Fibroblast of skin of left quadriceps (primary cell): ENCODE data around the gene TMEM161A.
A peak's percentile ranks its signal among the peaks of the same experiment; 100 is the strongest.
"Not testable (repeated sequence)": the region's sequence is repeated elsewhere in the genome, so short reads cannot be mapped to it uniquely, and the experiment has no call there.

Source experiments
- DNase-seq, 2 experiments: peaks; one replicate each; pipeline ENCODE4 v3.0.0-alpha.2; 2013; ENCODE audit warnings: low read depth in 2 of 2

Gene TMEM161A

DNA sequence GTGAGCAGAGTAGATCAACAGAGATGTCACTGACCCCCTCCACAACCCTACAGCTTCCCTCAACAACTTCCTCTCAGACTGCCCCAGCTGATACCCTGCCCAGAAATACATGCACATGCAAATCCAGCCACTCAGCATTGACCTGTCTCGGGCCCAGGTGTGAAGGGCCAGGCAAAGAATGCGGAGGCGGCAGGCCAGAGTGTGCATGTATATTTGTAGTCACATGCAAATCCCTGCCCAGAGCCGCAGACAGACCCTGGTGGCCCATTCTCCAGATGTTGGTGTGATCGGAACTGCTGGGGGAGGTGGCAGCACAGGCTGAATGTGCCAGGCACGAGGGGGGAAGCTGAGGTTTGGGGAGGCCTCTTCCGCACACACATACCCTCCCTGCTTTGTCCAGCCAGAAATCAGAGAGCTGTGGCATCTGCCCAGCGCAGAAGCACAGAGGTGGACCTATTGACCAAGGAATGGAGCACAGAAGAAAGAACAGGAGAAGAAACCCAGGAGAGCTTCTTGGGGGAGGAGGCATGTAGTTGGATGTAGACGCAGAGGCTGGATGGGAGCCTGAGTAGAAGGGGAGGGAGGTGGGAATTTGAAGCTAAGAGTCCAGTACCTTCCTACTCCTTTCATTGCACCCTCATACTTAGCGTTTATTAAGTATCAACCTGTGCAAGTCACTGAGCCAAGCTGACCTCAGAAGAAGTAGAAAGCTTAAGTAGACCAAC is 17.4 kb upstream of the TMEM161A start:
- DNase-seq: no peak

DNA sequence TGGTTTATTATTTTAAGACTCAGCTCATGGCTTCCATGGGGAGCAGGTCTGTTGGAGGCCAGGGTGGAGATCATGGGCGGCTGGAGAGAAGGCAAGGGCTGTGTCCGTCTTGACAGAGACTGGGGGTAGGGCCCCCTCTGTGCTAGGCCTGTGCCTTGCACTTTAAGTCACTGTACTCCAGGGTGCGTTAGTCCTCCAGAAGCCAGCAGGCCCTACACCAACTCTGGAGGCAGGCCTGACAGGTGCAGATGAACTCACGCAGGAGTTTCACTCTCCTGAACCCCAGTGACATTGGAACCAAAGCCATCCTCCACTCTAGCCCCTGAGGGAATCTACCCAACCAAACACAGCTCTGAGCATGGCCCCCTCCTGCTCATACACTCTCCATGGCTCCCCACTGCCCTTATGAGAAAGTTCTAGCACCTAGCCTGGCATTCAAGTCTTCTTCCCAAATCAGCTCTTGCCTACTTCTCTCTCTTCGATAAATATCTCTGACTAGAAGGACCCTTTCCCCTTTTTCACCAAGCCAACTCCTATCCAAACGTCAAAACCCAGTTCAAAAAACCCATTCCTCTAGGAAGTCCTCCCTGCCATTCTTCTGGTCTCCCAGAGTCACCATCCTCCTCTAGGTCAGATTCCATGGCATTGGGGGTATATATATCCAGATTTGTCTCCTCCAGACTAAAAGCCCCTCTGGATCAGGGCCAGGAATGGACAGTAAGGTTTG is 16.7 kb upstream of the TMEM161A start:
- no peak for DNase-seq

DNA sequence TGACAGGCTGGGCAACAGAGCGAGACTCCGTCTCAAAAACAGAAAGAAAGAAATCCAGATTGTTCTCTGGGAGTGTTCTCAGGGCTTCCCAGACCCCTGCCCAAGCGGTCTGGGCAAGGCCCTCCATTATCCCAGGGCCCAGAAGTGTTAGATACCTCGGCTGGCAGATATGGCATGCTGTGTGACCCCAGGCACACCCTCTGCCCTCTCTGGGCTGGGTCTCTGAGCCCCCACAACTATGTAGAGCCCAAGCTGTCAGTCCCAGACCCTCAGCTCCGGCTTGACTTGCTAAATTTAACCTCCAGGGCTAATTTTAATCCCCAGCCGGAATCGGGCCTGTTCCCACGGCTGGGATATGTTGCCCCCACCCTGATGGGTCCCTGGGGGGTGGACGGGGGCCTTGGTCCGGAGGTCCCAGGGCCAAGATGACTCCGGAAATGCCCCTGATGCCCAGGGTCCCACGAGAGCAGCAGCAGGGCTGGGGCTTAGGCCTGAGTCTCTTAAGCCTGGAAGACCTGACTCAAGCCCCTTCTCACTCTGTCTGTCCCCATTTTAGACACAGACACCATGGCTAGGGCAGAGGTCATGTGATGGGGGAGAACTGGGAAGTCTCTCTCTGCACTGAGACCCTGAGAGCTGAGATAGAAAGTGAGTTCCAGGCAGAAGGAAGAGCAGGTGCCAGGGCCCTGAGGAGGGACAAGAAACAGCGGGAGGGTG is 14.5 kb upstream of the TMEM161A start:
- no peak for DNase-seq

DNA sequence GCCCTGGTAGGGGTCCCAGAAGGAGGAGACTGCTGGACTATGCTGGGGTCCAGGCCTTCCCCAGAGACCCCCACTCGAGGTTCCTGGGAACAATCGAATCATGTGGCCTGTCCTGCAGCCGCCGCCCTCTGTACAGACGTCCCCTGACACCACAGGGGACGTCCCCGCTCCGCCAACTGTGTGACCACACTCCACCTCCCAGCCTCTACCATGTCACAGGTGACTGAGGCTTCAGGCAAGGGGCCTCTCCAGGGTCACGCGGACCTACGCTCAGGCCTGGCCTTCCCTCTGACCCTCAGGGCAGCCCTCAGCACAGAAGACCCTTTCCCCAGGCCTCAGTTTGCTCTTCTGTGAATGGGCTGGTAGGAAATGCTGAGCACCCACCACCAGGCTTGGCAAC is 13.1 kb upstream of the TMEM161A start:
- no peak for DNase-seq

DNA sequence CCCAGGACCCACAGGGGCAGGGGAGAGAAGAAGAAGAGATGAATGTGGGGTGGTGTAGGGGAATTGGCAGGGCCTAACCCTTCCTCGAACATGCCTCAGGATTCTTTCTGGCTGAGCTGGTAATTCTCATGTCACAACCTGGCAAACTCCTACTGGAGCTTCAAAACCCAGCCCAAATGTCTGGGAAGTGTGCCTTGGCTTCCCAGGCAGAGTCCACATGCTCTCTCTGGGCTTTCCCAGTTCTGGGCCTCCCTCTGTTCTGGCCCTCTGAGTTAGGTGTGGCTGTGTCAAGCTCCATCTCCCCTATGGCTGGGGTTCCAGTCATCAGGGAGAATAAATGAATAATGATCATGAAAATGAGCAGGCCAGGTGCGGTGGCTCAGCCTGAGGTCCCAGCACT is 11.2 kb upstream of the TMEM161A start:
- no peak for DNase-seq

DNA sequence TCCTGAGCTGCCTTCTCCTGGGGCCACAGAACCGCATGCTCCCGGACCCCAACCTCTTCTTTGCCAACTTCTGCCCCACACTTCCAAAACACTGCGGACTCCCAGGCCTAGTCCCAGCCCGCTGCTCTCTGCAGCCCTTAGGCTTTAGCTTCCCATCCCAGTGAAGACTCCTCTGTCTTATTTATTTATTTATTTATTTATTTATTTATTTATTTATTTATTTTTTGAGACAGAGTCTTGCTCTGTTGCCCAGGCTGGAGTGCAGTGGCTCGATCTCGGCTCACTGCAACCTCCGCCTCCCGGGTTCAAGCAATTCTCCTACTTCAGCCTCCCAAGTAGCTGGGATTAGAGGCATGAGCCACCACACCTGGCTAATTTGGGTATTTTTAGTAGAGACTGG is 10.2 kb upstream of the TMEM161A start:
- DNase-seq: not testable (repeated sequence)

DNA sequence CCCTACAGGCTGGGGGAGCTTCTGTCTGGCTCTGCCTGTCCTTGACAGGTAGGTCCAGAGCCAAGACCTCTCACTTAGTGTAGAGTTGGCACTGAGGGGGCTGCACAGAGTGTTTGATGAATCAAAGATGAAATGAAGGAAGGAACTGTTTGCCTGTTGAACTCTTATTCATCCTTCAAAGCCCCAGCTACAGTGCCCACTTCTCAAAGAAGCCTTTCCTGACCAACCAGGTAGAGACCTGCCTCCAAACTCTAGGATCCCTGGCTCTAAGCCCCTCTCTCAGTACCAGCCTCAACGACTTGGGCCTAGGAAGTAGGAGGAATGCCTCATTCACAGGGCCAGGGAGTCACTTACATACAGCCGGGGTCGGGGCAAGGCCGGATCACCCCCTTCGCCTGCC is 9.1 kb upstream of the TMEM161A start:
- no peak for DNase-seq

DNA sequence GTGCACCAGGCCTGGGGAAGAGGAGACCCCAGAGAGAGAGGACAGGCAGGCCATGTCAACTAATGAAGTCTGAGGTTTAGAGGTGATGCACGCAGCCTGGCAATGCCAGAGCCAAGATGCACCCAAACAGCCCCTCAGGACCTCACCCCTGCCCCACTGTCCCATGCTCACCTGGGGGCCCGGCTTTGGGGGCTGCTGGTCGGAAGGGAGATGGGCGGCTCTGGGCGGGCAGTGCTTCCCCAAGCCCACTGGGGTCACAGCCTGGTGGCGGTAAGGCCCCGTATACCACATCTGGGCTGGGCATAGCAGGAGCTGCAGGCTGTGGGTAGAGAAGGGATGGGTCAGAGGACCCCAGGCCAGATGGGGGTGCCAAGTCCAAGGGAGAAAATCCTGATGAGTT is 8.6 kb upstream of the TMEM161A start:
- no peak for DNase-seq

DNA sequence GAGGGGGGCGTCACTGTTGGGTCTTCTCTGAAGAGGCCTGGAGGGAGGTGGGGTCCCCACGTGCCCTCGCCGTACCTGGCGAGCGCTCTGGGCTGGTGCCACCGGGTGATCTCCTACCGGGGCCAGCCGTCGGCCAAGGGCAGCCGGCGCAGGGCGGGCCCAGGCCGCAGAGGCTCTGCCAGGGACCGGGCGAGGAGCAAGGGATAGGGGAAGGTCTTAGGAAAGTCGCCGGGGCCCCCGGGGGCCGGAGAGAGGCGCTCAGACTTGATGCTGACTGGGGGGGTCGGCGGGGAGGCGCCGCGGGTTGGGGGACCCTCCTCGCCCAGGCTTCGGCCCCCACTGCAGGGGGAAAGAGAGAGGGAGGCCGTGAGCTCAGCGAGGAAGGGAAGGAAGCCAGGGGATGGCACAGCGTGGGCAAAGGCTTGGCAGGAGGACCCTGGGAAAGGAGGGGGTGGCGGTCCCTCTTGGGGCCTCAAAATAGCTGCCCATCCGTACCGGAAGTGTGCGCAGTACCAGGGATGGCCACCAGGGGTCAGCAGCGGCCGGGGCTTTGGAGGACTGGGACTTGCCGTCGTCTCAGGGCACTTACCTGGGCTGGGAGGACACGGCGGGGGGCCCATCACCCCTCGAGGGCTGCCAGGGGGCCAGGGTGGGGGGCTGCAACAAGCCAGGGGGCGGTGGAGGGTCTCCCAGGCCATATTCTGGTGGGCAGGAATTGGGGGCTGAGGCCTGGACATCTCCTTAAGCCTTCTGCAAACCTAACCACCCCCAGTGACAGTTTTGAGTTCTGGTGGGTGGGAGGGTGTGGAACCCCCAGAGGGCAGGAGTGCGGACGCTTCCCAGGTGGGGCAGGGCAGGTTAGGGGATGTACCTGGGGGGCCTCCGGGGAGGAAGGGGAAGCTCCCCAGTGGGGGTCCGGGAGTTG is 7.7 kb upstream of the TMEM161A start:
- peak; percentile 20 to 23 for DNase-seq

DNA sequence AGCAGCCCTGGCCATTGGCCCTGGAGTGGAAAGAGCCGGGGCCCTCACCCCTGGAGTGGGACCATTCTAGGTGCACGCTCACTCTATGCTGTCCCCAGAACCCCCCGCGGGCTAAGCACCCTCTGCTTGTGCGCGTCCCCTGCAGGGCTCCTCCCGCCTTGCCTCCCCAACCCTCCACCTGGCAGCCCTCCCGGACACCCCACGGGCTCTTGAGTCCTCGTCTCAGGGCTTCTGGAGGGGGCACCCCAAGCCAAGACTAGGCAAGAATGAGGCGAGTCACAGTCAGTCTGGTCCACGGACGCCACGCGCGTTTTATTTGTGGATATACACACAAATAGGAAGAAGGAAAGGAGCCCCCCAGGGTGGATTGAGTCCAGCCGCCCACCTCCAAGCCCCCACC is 7.0 kb upstream of the TMEM161A start:
- DNase-seq: no peak

DNA sequence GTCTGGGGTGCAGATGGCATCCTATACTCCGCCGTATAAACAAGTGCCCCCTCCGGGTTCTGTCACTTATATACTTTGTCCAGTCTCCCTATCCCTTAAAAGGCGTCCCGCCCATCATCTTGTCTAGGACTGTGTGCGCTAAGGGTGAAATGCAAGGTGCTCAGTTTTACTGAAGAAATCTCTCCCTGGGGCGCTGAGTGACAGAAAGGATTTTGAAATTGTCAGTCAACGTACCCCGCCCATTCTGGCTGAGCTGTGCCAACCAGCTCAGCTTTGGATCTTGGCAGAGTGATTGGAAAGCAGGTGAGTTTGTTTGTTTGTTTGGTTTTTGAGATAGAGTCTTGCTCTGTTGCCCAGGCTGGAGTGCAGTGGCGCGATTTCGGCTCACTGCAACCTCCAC is 4.1 kb upstream of the TMEM161A start:
- no peak for DNase-seq

DNA sequence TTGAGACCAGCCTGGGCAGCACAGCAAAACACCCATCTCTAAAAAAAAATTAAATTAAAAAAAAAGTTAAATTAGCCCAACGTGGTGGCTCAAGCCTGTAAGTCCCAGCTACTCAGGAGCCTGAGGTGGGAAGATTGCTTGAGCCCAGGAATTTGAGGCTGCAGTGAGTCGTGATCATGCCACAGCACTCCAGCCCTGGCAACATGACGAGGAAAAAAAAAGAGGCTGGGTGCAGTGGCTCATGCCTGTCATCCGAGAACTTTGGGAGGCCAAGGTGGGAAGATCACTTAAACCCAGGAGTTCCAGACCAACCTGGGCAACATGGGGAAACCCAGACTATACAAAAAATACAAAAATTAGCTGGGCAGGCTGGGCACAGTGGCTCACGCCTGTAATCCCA is 2.2 kb upstream of the TMEM161A start:
- no peak for DNase-seq

DNA sequence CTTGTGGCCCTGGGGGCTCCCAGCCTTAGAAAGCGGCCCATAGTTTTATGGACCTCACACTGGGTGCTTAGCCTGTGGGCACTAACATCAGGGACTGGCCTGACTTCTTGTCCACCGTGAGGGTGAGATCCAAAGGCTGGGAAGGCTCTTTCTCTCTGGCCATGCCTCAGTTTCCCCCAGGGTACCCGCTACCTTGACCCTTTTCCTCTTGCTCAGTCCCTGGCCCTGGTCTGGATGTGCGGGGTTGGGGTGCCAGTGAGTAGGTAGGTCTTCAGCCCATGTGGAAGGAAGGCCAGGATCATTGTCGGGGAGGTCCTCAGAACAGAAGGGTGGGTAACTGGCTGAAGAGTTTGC is 1.6 kb upstream of the TMEM161A start:
- DNase-seq: no peak

DNA sequence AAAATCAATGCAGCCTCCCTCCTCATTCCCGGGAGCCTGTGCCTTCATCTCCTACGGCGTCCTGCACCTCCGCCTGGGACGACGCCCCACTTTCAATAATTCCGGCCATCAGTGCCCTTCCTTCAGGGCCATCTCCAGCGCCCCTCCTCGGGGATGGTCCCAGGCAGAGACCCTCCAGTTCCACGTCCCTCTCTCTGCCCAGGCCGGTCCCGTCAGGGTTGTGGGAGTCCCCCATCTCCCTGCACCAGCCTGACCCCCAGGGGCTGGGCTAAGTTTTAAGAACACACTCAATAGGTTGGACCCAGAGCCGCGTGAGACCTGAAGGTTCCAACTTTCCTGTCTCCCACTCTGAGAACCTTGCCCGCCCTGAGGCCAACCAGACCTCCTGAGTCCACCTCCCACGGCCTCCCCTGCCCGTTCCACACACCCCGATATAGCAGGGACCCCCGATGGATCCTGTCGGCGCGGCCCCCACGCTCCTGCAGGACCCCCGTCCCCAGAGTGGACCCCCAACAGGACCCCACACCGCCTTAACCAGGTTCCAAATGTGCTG is 646 bp downstream of the TMEM161A start:
- DNase-seq: no peak

DNA sequence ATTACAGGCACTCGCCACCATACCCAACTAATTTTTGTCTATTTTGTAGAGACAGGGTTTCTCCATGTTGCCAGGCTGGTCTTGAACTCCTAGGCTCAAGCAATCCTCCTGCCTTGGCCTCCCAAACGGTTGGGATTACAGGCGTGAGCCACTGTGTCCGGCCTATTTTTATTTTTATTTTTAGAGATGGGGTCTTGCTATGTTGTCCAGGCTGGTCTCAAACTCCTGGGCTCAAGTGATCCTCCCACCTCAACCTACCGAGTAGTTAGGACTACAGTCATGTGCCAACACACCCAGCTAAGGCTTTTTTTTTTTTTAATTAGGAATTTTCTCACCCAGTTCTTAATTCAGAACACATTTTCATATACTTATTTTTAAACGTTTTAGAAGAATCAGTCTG is 2.6 kb downstream of the TMEM161A start:
- not testable (repeated sequence) for DNase-seq

DNA sequence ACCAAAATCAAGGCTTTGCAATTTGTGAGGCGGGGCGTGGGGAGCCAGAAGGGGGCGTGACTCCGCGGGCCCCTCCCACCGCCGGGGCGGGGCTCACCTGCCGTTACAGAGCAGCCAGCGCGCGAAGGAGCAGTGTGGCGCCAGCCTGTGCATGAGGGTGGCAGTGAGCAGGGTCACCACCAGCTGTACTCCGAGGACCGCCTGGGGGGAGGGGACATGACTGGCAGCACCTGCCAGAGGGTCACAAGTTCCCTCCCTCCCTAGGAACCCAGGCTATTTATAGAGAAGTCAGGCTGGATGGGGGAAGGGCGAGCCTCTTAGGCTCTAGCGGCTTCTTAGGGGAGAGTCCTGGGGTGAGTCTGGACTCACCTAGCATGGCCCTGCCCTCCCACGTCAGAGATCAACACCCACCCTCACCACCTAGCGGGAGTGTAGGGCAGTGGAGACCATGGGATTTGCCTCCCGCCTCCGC is 3.6 kb downstream of the TMEM161A start:
- no peak for DNase-seq

DNA sequence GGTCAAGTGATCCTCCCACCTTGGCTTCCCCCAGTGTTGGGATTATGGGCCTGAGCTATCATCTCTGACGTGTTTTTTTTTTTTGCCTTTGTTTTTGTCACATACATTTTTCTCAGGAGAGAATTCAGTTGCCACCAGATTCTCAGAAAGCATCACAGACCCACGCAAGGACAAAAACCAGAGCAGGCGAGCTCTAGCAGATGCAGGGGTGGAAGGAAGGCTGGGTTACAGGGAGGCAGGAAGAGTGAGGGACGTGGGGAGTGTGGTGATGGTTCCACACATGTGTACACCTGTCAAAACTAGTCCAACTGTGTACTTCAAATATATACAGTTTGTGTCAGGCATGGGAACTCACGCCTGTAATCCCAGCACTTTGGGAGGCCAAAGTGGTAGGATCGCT is 4.3 kb downstream of the TMEM161A start:
- DNase-seq: no peak

DNA sequence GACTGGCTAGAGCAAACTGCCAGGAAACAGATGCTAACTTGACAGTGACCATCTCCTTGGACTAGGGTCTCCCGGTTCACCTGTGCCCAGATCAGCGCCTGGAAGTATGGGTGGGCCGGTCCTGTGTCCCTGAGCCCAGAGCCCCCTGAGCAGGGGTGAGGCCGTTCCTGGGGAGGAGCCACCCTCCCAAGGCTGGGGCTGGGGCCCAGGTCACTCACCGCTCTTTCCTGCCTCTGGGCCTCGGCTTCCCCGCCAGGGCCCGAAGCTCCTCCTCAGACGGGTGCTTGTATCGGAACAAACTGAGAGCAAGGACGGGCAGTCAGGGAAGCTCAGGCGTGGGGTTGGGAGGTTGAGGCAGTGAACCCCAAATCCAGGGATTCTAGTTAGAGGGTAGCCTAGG is 5.4 kb downstream of the TMEM161A start:
- no peak for DNase-seq

DNA sequence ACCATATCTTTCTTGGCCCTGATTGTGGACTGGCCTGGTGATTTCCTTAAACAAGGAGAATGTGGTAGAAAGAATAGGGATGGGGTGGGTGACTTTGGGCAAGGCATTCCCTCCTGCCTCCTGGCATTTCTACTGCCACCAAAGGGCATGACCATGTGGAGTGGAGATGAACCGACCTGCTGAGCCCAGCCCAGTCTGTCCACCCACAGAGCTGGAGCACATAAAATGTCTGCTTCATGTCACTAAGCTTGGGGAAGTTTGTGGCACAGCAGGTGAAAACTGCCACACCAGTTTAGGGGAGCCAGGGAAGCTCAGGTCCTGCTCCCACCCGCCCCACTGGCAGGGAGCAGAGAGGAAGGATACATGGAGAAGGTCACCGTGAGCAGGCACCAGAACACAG is 6.3 kb downstream of the TMEM161A start:
- no peak for DNase-seq

DNA sequence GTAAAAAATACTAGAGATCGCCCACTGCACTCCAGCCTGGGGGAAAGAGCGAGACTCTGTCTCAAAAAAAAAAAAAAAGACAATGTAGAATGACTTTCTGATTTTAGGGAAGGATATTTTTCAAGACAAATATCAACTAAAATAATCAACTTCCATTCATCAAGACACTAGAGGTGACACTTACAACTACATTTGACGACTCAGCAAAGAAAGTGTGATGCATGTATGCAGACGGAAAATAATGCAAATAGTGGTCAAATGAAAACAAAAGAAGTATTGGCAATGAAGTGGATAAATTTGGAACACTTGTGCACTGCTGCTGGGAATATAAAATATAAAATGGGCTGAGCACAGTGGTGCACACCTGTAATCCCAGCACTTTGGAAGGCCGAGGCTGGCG is 12.2 kb downstream of the TMEM161A start:
- DNase-seq: no peak

DNA sequence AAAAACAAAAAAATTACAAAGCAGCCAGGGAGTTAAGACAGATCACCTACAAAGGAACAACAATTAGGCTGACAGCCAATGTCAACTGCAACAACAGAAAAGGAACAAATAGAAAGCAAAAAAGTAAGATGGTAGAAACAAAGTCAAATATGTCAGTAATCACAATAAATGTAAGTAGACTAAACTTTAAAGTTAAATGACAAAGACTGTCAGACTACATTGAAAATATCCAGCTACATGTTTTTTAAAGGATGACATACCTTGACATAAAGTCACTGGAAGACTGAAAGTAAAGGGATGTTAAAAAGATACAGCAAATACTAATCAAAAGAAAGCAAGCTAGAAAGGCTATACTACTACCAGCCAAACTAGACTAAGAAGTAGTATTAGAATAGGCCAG is 14.9 kb downstream of the TMEM161A start:
- no peak for DNase-seq

DNA sequence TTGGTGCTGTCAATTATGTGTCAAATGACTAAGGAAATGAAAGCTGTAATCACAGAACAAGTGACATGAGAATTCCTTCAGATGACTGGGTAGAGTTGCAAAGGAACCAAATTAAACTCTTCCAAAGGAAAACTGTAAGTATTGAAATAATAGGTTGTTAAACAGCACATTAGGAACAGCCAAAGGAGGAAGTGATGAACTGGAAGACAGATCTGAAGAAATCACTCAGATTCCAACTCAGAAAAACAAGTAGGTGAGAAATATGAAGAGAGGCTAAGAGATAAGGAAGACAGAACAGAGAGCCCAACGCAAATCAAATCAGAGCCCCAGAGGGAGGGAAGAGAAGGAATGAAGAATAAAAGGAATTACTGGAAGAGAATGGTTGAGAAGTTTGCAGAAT is 15.4 kb downstream of the TMEM161A start:
- DNase-seq: no peak
